C1 segment of cervical spinal cord (tissue), 14 donors: Measurements from ENCODE around the gene EML3.
"Not testable (repeated sequence)": the region's sequence is repeated elsewhere in the genome, so short reads cannot be mapped to it uniquely, and the experiment has no call there.

Source experiments
- DNase-seq, 14 donors: peaks; one replicate each; lab custom pipeline; 2025; lab: John Stamatoyannopoulos, UW

Gene EML3

DNA sequence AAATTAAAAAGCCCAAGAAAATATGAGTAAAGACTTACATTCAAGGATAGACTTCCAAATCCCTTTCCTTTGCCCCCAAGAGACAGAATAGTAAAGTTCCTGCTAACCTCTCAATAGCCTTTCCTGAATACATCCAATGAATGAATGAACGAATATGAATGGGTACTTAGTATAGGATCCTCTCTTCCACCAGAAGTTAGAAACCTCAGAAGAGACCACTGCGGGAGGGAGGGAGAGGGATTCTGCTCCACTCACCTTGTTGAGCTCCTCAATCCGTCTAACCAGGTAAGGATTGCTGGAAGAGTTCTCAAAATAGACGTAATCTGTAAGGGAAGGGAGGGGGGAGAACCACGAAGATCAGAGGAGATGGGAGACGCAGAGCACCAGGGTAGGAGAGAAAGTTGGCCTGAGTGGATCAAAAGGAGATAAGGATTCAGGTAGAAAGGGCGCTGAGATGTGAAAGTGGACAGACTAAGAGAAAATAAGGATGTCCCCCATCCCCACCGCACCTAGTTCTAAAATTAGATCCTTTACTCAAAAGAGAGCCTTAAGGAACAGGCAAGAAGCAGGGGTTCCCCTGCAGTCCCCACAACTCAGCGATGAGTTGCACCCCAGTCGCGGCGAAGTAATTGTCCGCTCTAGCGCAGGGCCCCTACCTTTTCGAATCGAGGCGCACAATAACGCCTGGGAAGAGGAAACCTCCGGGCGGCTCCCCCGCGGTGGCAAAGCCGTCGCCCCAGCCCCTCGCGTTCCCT lies 12.0 kb downstream of the EML3 start:
- DNase-seq, result peak in 1 of 14 donors; percentile 45

GRCh38 chr11:62599901-62600300 lies 12.7 kb downstream of the EML3 start:
- no peak for DNase-seq

- DNase-seq, result peak in 13 of 14 donors; percentile 27 to 96 (median 82)
Observed at GRCh38 chr11:62599069-62599696, 13.4 kb downstream of the EML3 start.

DNA sequence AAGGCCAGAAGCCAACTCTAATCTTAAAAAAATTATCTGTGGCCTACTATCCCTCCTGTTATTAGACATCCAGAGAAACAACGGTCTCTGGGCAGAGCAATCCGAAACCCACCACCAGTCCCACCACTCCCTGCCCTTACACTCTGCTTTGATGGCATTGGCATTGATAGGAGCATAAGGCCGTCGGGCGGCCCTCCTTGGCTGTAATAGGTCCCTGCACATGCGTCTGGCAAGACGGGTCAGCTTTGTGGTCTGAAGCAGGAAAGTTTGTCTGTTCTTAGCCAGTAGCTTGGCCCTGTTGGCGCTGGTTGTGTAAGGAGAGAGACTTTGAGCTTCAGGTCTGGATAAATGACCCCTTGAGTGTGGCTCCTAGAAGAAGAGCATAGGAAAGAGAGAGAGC lies 17.5 kb downstream of the EML3 start:
- DNase-seq, result no peak

GRCh38 chr11:62593434-62594044 lies 19.0 kb downstream of the EML3 start:
- peak in 10 of 14 donors; percentile 13 to 59 (median 35) for DNase-seq

GRCh38 chr11:62592989-62593421 lies 19.6 kb downstream of the EML3 start:
- peak in 7 of 14 donors; percentile 21 to 47 (median 37) for DNase-seq

GRCh38 chr11:62592146-62592815 lies 20.3 kb downstream of the EML3 start:
- DNase-seq, result no peak

DNA sequence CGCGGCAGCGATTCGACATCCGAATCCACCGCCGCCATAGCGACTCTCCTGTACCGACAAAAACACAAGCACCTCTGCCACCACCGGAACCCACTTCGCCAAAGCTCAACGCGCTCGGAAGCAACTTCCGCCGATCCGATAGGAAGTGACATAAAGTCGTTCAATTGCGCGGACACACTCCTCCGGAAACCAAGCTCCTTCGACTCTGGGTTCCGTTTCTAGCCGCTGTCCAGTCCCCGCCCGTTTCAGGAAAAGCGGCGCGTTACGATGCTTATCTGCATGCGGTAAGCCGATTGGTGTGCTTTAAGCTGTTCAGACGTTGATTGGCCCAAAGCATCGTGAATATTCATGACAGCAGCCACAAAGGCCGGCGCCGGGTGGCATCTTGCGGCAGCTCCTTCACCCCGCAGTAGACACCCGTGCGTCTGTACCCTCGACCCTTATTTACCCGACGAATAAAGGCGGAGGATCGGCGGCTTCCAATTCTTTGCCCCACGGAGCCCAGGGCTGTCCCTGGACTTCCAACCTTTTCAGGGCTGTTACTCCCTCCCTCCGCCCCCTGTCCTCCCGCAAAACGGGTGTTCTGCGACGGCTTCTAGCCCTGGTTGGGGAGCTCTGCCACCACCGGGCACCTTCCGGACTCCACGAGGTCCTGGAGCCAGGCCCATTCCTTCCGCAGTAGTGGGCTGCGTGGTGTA lies 21.0 kb downstream of the EML3 start, which contains the start of gene TUT1:
TUT1 (minus strand) TSS at position 76 of the 698 bp plus-strand sequence; CDS start at position 38, 38 bp downstream.
- peak; percentile 71 to 99 (median 96) for DNase-seq

DNA sequence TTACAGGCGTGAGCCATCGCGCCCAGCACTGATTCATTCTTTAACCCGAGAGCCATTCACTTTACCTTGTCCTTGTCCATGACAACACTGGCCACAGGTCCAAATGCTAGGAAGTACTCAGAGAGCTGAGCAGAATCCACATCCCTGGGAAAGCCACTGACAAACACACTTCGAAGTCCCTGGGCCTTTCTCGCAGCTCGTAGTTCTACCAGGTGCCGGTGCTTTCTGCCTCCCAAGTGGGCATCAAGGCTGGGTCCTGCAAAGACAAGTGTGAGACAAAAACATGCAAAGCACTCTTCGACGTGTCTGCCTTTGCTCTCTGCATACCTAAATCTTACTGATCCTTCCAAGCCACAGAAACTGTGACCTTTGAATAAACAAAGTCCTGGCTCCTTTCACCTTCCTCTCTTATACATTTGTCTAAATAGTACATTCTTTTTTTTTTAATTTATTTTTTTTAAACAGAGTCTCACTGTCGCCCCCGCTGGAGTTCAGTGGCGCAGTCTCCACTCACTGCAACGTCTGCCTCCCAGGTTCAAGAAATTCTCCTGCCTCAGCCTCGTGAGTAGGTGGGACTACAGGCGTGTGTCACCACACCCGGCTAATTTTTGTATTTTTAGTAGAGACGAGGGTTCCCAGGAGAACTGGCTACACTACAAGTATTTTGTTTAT lies 23.5 kb downstream of the EML3 start:
- no peak for DNase-seq

DNA sequence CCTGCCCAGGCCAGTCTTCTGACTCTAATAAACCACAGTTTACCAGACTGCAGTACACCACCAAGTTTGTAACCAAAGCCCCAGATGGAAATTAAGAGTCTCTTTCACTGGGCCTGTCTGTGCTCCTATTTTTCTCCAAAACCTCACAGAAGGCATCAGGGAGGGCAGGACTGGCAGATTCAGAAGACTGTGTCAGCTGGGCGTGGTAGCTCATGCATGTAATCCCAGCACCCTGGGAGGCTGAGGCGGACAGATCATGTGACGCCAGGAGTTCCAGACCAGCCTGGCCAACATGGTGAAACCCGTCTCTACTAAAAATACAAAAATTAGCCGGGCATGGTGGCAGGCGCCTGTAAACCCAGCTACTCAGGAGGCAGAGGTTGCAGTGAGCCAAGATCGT lies 27.2 kb downstream of the EML3 start:
- not testable (repeated sequence) for DNase-seq

- not testable (repeated sequence) for DNase-seq
Observed at GRCh38 chr11:62581735-62582134, 30.8 kb downstream of the EML3 start.

GRCh38 chr11:62580959-62581715 lies 31.4 kb downstream of the EML3 start:
- no peak for DNase-seq

DNA sequence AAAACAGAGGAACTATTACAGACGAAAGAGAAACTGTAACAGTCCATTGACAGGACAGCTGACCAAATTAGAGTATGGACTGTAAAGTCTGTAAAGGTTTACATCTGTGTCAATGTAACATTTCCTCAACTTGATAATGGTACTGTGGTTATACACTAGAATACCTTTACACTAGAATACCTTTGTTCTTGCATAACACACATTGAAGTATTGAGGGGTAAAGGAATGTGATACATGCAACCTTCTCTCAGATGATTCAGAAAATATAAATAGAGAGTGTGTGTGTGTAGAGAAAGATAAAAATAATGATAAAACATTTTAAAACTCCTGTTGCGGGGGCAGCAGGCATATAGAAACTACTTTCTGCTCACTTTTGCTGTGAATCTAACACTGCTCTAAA lies 33.3 kb downstream of the EML3 start:
- no peak for DNase-seq

DNA sequence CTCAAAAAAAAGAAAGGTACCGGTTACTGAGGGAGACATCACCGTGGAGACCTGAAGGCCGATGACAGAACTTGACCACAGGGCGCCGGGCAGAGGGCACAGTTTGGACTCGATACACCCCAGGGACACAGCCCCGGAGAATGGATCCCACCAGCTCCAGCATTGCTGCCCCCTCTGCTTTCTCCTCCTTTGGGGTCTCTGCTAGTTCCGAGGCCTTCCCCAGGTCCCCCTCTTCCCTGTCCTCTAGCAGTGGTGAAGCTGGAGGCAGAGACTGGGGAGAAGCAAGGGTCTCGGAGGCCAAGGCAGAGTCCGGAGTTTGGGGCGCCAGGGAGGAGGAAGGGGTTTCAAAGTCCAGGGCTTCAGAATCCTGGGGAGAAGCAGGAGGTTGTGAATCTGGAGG lies 34.0 kb downstream of the EML3 start:
- no peak for DNase-seq

DNA sequence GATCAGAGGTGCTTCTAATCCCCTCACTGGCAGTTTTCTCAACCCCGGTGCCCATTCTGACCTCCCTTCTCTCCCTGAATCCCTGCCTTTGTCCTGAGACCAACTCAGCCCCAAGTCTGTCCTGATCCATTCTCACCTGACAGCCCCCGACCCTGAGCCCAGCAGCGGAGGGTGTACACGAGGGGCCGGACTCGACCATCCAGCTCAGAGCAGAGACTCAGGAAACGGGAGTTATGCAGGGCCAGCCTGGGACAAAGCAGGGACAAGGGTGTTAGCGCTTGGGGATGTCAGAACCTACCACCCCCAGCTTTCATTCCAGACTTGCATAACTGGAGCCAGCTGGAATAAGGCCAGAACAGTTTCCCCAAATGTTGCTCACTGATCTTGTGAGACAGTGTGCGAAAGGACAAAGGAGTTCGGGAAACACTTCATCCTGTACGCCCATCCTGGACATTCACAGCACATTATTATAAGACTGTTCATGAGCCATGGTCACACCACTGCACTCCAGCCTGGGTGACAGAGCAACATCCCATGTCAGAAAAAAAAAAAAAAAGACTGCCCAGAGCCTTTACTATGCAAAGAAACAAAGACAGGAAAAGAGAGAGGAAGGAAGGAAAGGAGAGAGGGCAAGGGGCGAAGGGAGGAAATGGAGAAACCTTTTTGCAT lies 35.4 kb downstream of the EML3 start:
- no peak for DNase-seq

GRCh38 chr11:62575837-62576236 lies 36.7 kb downstream of the EML3 start:
- DNase-seq, result no peak

- DNase-seq, result no peak
Observed at GRCh38 chr11:62575156-62575555, 37.4 kb downstream of the EML3 start.

- DNase-seq, result peak in 3 of 14 donors; percentile 22 to 47 (median 31)
Observed at GRCh38 chr11:62574363-62575071, 38.1 kb downstream of the EML3 start.
